HepG2 (cell line): Measurements from ENCODE around the gene ECEL1. TPM values are rescaled to one million over a fixed set of nuclear protein-coding genes. Genes with fewer than 3 reads are reported as not detected.

Source experiments
- CBX5 ChIP-seq: sonication (generic); formaldehyde crosslinking; IDR thresholded peaks from 2 replicates; pipeline ENCODE4 v1.4.0; 2020; ENCODE audit warnings: missing genetic modification reagents, borderline replicate concordance
- DNMT1 ChIP-seq: sonication (generic); formaldehyde crosslinking; IDR thresholded peaks from 2 replicates; pipeline ENCODE4 v1.5.1; 2020; ENCODE audit warnings: mild to moderate bottlenecking, missing genetic modification reagents
- EED ChIP-seq: sonication (generic); formaldehyde crosslinking; IDR thresholded peaks from 2 replicates; pipeline ENCODE4 v1.5.0; 2020; ENCODE audit warnings: mild to moderate bottlenecking, missing genetic modification reagents
- FOXP1 ChIP-seq, 2 experiments: fragments of 450-650 bp in 1 of 2; IDR thresholded peaks; 2 replicates each; pipeline ENCODE4 v1.6.1; 2017 to 2018; ENCODE audit warnings: antibody characterized with exemption in 1 of 2
- MAZ ChIP-seq, 2 experiments: sonication (generic) in 1 of 2; formaldehyde crosslinking in 1 of 2; IDR thresholded peaks; 2 replicates each; pipeline versions ENCODE4 v1.5.0 to v1.6.1; 2012 to 2020; ENCODE audit warnings: low read depth in 2 of 2, mild to moderate bottlenecking in 2 of 2, borderline replicate concordance in 1 of 2, improper control_type of control experiment in 1 of 2, low read length in 1 of 2, missing genetic modification reagents in 1 of 2, moderate library complexity in 1 of 2
- MXI1 ChIP-seq: IDR thresholded peaks from 3 replicates; pipeline ENCODE4 v1.6.1; 2012; ENCODE audit warnings: low read depth, low read length, inconsistent platforms, borderline replicate concordance
- NONO ChIP-seq, 2 experiments: fragments of 450-650 bp in 1 of 2; sonication (generic) in 1 of 2; formaldehyde crosslinking in 1 of 2; IDR thresholded peaks in 1 of 2; conservative IDR thresholded peaks in 1 of 2; 2 replicates each; pipeline versions ENCODE4 v1.6.1 to v1.8.0; 2017 to 2022; ENCODE audit warnings: mild to moderate bottlenecking in 1 of 2, missing genetic modification reagents in 1 of 2, moderate library complexity in 1 of 2
- SAP130 ChIP-seq: IDR thresholded peaks from 2 replicates; pipeline ENCODE4 v1.6.1; 2016; ENCODE audit warnings: low read depth
- SMC3 ChIP-seq: IDR thresholded peaks from 2 replicates; pipeline ENCODE4 v1.6.1; 2011; ENCODE audit warnings: low read length, improper control_type of control experiment
- SYNCRIP ChIP-seq: fragments of 200-400 bp; formaldehyde crosslinking; IDR thresholded peaks from 2 replicates; pipeline ENCODE4 v1.6.1; 2018; ENCODE audit warnings: mild to moderate bottlenecking, low read depth, low read length; ENCODE audit not compliant: insufficient read depth
- YEATS2 ChIP-seq: sonication (generic); formaldehyde crosslinking; IDR thresholded peaks from 2 replicates; pipeline ENCODE4 v1.4.0; 2020; ENCODE audit warnings: missing genetic modification reagents, borderline replicate concordance
- ZMYM3 ChIP-seq: sonication (generic); formaldehyde crosslinking; IDR thresholded peaks from 2 replicates; pipeline ENCODE4 v1.5.1; 2020; ENCODE audit warnings: mild to moderate bottlenecking, missing genetic modification reagents
- ZNF121 ChIP-seq: sonication (generic); formaldehyde crosslinking; IDR thresholded peaks from 2 replicates; pipeline ENCODE4 v1.5.0; 2020; ENCODE audit warnings: mild to moderate bottlenecking, missing genetic modification reagents
- polyA plus RNA-seq, 8 experiments: library from polyadenylated mRNA; depleted of rRNA in 3 of 8; stranded (reverse) in 7 of 8; unstranded in 1 of 8; fragments of >200 nt; fragmentation: Illumina TruSeq in 4 of 8; extraction: Trizol in 4 of 8; gene quantifications; 2 replicates each; pipeline versions ENCODE4 v1.2.1 to v1.2.3, GENCODE V29; 2011 to 2016; ENCODE audit warnings: low read depth in 4 of 8, missing spikeins in 1 of 8, mixed read lengths in 1 of 8; ENCODE audit not compliant: insufficient read depth in 1 of 8
- total RNA-seq, 5 experiments: library from RNA; depleted of rRNA; stranded (reverse); fragments of >200 nt; fragmentation: Illumina TruSeq; extraction: Trizol; gene quantifications; 2 replicates each; pipeline ENCODE4 v1.2.3, GENCODE V29; 2016; ENCODE audit warnings: low read depth in 1 of 5
- TF ChIP-seq, protein P1 (sequence below): sonication (generic); formaldehyde crosslinking; IDR thresholded peaks from 2 replicates; pipeline ENCODE4 v1.5.0; 2020; ENCODE audit warnings: mild to moderate bottlenecking, missing genetic modification reagents
- TF ChIP-seq, protein P2 (sequence below): sonication (generic); formaldehyde crosslinking; IDR thresholded peaks from 2 replicates; pipeline ENCODE4 v1.5.0; 2020; ENCODE audit warnings: missing genetic modification reagents
- TF ChIP-seq, protein P3 (sequence below): IDR thresholded peaks from 2 replicates; pipeline ENCODE4 v1.6.1; 2016; ENCODE audit warnings: low read depth, borderline replicate concordance
- TF ChIP-seq, protein P4 (sequence below): sonication (generic); formaldehyde crosslinking; IDR thresholded peaks from 2 replicates; pipeline ENCODE4 v1.4.0; 2020; ENCODE audit warnings: missing genetic modification reagents
- TF ChIP-seq, protein P5 (sequence below): sonication (generic); formaldehyde crosslinking; IDR thresholded peaks from 2 replicates; pipeline ENCODE4 v1.4.0; 2020; ENCODE audit warnings: mild to moderate bottlenecking, missing genetic modification reagents

ECEL1 gene
- total and polyA plus RNA-seq, 2 of the 13 experiments (the other 11 are each of a cell fraction or from before 2014, with no cell fraction given), result not detected

DNA sequence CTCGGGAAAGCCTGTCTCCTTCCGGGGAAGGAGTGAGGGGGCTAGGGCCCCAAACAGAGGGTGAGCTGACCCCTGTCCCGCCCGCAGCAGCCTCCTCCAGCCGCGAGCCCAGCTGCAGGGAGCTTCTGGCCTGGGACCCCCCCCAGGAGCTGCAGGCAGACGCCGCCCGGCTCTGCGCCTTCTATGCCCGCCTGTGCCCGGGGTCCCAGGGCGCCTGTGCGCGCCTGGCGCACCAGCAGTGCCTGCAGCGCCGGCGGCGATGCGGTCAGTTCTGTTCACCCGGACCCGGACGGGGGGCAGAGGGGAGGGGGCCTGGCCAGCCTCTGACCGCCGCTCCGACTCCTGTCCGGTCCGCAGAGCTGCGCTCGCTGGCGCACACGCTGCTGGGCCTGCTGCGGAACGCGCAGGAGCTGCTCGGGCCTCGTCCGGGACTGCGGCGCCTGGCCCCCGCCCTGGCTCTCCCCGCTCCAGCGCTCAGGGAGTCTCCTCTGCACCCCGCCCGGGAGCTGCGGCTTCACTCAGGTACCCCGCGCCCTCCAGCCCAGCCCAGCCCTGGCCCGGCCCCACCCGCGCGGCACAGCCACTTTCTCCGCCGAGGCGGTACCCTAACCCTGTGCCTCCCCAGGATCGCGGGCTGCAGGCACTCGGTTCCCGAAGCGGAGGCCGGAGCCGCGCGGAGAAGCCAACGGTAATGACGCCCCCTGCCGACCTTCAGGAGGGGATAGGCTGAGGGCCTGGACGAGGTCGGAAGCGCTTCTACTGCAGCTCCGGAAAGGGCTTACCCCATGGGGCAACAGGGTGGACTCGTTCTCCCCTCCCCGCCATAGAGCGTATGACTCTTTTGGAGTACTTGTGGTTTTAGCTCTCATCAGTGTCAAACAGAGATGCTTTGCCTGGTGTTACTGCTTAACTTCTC, 36.3 kb upstream of the ECEL1 start (continued):
- TF ChIP-seq, protein P1, sequence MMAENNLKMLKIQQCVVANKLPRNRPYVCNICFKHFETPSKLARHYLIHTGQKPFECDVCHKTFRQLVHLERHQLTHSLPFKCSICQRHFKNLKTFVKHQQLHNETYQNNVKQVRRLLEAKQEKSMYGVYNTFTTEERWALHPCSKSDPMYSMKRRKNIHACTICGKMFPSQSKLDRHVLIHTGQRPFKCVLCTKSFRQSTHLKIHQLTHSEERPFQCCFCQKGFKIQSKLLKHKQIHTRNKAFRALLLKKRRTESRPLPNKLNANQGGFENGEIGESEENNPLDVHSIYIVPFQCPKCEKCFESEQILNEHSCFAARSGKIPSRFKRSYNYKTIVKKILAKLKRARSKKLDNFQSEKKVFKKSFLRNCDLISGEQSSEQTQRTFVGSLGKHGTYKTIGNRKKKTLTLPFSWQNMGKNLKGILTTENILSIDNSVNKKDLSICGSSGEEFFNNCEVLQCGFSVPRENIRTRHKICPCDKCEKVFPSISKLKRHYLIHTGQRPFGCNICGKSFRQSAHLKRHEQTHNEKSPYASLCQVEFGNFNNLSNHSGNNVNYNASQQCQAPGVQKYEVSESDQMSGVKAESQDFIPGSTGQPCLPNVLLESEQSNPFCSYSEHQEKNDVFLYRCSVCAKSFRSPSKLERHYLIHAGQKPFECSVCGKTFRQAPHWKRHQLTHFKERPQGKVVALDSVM, result peak; percentile 75; the same call in 1 of the 2 replicates
- TF ChIP-seq MAZ (IDR thresholded peaks at IDR 0.05; ENCODE audit: borderline replicate concordance, low read depth, low read length), result no peak
- TF ChIP-seq MAZ (CRISPR knock-in tag; IDR thresholded peaks at IDR 0.05; ENCODE audit: low read depth), result peak; percentile 38; the same call in 1 of the 2 replicates
- TF ChIP-seq, protein P2, sequence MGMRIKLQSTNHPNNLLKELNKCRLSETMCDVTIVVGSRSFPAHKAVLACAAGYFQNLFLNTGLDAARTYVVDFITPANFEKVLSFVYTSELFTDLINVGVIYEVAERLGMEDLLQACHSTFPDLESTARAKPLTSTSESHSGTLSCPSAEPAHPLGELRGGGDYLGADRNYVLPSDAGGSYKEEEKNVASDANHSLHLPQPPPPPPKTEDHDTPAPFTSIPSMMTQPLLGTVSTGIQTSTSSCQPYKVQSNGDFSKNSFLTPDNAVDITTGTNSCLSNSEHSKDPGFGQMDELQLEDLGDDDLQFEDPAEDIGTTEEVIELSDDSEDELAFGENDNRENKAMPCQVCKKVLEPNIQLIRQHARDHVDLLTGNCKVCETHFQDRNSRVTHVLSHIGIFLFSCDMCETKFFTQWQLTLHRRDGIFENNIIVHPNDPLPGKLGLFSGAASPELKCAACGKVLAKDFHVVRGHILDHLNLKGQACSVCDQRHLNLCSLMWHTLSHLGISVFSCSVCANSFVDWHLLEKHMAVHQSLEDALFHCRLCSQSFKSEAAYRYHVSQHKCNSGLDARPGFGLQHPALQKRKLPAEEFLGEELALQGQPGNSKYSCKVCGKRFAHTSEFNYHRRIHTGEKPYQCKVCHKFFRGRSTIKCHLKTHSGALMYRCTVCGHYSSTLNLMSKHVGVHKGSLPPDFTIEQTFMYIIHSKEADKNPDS (CRISPR knock-in tag), result no peak
- TF ChIP-seq DNMT1, result 0 out of 2 replicates have a peak, but pooled peaks have one; percentile 60
- TF ChIP-seq, protein P3, sequence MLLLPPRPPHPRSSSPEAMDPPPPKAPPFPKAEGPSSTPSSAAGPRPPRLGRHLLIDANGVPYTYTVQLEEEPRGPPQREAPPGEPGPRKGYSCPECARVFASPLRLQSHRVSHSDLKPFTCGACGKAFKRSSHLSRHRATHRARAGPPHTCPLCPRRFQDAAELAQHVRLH (CRISPR knock-in tag), result peak; percentile 69; the same call in 1 of the 2 replicates
- TF ChIP-seq ZNF121 (CRISPR knock-in tag), result peak; percentile 28; the same call in 1 of the 2 replicates
- no peak for TF ChIP-seq MXI1
- TF ChIP-seq, protein P4, sequence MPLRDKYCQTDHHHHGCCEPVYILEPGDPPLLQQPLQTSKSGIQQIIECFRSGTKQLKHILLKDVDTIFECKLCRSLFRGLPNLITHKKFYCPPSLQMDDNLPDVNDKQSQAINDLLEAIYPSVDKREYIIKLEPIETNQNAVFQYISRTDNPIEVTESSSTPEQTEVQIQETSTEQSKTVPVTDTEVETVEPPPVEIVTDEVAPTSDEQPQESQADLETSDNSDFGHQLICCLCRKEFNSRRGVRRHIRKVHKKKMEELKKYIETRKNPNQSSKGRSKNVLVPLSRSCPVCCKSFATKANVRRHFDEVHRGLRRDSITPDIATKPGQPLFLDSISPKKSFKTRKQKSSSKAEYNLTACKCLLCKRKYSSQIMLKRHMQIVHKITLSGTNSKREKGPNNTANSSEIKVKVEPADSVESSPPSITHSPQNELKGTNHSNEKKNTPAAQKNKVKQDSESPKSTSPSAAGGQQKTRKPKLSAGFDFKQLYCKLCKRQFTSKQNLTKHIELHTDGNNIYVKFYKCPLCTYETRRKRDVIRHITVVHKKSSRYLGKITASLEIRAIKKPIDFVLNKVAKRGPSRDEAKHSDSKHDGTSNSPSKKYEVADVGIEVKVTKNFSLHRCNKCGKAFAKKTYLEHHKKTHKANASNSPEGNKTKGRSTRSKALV (CRISPR knock-in tag), result peak; percentile 99
- TF ChIP-seq, protein P5, sequence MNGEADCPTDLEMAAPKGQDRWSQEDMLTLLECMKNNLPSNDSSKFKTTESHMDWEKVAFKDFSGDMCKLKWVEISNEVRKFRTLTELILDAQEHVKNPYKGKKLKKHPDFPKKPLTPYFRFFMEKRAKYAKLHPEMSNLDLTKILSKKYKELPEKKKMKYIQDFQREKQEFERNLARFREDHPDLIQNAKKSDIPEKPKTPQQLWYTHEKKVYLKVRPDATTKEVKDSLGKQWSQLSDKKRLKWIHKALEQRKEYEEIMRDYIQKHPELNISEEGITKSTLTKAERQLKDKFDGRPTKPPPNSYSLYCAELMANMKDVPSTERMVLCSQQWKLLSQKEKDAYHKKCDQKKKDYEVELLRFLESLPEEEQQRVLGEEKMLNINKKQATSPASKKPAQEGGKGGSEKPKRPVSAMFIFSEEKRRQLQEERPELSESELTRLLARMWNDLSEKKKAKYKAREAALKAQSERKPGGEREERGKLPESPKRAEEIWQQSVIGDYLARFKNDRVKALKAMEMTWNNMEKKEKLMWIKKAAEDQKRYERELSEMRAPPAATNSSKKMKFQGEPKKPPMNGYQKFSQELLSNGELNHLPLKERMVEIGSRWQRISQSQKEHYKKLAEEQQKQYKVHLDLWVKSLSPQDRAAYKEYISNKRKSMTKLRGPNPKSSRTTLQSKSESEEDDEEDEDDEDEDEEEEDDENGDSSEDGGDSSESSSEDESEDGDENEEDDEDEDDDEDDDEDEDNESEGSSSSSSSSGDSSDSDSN (CRISPR knock-in tag), result peak; percentile 96
- no peak for TF ChIP-seq NONO (IDR thresholded peaks at IDR 0.05)
- 0 out of 2 replicates have a peak, but pooled peaks have one; percentile 36 for TF ChIP-seq NONO (CRISPR knock-in tag; conservative IDR thresholded peaks at IDR 0.05)
- peak; percentile 31; the same call in 1 of the 2 replicates for TF ChIP-seq CBX5 (CRISPR knock-in tag)
- no peak for TF ChIP-seq SYNCRIP
- TF ChIP-seq EED (CRISPR knock-in tag), result 0 out of 2 replicates have a peak, but pooled peaks have one; percentile 76
- TF ChIP-seq SMC3, result no peak
- peak; percentile 49 for TF ChIP-seq SAP130 (CRISPR knock-in tag)
- peak; percentile 25; the same call in 1 of the 2 replicates for TF ChIP-seq ZMYM3 (CRISPR knock-in tag)
- TF ChIP-seq FOXP1 (IDR thresholded peaks at IDR 0.05), result no peak
- TF ChIP-seq FOXP1 (CRISPR knock-in tag; IDR thresholded peaks at IDR 0.05), result no peak
- TF ChIP-seq YEATS2 (CRISPR knock-in tag), result 0 out of 2 replicates have a peak, but pooled peaks have one; percentile 19
